AG09319 (cell line): ENCODE data around the gene ZBTB3.
A peak's percentile ranks its signal among the peaks of the same experiment; 100 is the strongest.

Experiments used
- DNase-seq: peaks from one replicate; pipeline ENCODE4 v3.0.0-alpha.2; 2010; ENCODE audit warnings: low read depth; ENCODE audit errors: extremely low read depth
- TF ChIP-seq, protein P1 (sequence below): IDR thresholded peaks from 2 replicates; pipeline ENCODE4 v1.5.1; 2011; ENCODE audit warnings: low read depth, mild to moderate bottlenecking, inconsistent platforms, low read length, moderate library complexity

Gene ZBTB3

DNA sequence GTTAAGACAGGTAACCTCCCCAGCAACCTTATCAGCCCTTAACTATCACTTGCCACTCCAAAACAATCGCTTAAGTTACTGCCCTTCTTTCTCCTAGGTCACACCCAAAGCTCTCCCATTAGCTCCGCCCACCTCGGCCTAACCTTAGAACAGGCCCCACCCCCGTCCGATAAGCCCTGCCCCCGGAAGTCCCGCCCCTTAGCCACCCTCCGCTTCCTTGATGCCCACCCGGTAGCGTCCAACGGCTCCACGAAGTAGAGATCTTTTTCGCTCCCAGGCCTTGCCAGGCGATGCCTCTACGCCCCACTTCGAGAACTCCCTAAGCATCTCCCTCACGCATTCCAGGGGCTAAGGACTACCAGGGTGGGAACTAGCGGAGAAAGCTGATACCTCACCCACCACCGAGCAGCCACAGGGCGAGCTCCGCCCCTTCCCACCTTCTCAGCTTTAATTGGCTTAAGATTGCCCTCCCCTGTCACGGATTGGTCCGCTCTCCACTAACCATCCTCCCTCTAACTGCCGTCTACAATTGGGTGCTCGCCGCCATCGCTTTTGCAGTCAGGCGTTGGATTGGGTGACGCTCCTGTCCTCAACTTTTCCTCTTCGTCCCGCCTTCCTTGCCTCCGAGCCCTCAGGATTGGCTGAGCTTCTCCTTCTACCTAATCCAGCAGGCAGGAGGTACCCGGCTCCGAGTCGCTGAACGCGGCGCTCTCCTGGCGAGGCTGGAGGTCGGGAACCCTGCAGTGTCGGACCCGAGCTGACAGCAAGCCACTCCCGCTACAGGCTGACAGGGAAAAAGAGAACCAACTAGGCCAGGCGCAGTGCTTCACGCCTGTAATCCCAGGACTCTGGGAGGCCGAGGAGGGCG lies at the start of gene ZBTB3:
Gene ZBTB3, minus strand, starts transcription at position 425 of the 868 bp plus-strand sequence. CDS start 496 bp downstream, outside the sequence.
- peak; percentile 98 for DNase-seq
- TF ChIP-seq, protein P1, sequence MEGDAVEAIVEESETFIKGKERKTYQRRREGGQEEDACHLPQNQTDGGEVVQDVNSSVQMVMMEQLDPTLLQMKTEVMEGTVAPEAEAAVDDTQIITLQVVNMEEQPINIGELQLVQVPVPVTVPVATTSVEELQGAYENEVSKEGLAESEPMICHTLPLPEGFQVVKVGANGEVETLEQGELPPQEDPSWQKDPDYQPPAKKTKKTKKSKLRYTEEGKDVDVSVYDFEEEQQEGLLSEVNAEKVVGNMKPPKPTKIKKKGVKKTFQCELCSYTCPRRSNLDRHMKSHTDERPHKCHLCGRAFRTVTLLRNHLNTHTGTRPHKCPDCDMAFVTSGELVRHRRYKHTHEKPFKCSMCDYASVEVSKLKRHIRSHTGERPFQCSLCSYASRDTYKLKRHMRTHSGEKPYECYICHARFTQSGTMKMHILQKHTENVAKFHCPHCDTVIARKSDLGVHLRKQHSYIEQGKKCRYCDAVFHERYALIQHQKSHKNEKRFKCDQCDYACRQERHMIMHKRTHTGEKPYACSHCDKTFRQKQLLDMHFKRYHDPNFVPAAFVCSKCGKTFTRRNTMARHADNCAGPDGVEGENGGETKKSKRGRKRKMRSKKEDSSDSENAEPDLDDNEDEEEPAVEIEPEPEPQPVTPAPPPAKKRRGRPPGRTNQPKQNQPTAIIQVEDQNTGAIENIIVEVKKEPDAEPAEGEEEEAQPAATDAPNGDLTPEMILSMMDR = no peak

GRCh38 chr11:62801071-62801470 lies 47.1 kb upstream of the ZBTB3 start:
- TF ChIP-seq, protein P1 = no peak
- no peak for DNase-seq

- TF ChIP-seq, protein P1 = no peak
- DNase-seq = no peak
Observed at GRCh38 chr11:62799486-62799885, 45.5 kb upstream of the ZBTB3 start.

- TF ChIP-seq, protein P1 = no peak
- DNase-seq = no peak
Observed at GRCh38 chr11:62796281-62796680, 42.3 kb upstream of the ZBTB3 start.

- TF ChIP-seq, protein P1 = no peak
- no peak for DNase-seq
Observed at GRCh38 chr11:62794201-62794775, 40.3 kb upstream of the ZBTB3 start.

GRCh38 chr11:62792202-62792575 lies 38.2 kb upstream of the ZBTB3 start:
- TF ChIP-seq, protein P1 = no peak
- DNase-seq = no peak

DNA sequence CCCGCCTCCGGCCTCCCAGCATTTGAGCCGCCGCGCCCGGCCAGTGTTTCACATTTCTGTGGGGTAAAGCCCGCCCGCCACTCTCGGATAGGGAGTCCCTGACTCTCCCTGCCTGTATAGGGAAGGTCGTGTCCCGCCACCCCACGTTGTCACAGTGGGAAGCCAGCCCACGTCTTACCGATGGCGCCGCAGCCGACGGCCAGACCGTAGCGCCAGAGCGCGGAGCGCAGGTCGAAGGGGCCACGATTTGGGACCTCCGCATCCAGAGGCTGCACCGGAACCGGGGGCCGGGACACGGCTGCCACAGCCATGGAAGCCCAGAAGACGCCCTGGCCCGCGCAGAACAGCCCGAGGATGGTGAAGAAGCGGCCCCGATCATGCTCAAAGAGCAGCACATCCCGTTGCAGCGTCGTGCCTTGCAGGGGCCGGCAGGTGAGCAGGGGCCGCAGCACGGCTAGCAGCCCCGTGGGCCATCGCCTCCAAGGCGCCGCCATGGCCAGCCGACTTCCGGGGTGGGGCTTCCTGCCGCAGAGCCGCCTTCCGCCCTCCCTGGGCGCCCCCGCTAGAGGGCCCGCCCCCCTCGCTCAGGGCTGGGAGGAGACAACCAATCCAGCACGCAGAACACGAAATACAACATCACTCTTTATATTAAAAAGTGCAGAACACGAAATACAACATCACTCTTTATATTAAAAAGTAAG lies 37.7 kb upstream of the ZBTB3 start, which contains the start of gene TMEM223:
Gene TMEM223, minus strand, starts transcription at position 506 of the 701 bp plus-strand sequence. Its CDS starts 12 bp downstream, at position 494.
- no peak for DNase-seq
- TF ChIP-seq, protein P1 = no peak; the same call in 1 of the 2 replicates
